GM21367 (cell line): ENCODE measurements around the gene RSU1.
A peak's percentile ranks its signal among the peaks of the same experiment; 100 is the strongest.

Experiments used
- ATAC-seq: cut with Tn5 transposase; IDR thresholded peaks from one replicate; pipeline ENCODE4 v1.9.1; 2021; ENCODE audit not compliant: unreplicated experiment

Gene RSU1

GRCh38 chr10:16685551-16685950, 131.7 kb downstream of the RSU1 start:
- ATAC-seq, result no peak

GRCh38 chr10:16681521-16681920, 135.7 kb downstream of the RSU1 start:
- ATAC-seq, result no peak

GRCh38 chr10:16679511-16679910, 137.7 kb downstream of the RSU1 start:
- no peak for ATAC-seq

GRCh38 chr10:16675334-16675733, 141.9 kb downstream of the RSU1 start:
- ATAC-seq, result no peak

DNA sequence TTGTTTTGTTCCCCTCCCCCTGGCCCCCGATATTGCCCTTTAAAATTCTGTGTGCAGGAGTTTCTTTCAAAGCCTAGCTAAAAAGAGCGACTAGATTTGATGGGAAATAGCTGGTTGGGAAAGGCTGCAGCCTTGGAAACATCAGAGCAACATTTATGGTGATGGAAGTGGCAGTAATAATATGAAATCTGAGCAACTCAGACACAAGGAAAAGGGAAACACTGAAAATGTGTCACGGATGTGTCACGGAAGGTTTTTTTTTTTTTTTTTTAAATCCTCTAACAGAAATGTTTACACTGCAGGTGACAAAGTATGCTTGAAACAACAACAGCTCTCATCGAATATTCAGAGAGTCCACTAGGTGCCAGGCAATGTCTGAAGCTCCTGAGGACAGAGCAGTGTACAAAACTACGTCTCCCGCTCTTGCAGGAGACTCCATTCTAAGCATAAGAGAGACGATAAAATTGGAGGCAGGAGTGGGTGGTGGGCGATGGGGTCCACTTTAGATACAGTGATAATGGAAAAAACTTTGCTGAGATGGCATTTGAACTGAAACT, 143.0 kb downstream of the RSU1 start:
- no peak for ATAC-seq

DNA sequence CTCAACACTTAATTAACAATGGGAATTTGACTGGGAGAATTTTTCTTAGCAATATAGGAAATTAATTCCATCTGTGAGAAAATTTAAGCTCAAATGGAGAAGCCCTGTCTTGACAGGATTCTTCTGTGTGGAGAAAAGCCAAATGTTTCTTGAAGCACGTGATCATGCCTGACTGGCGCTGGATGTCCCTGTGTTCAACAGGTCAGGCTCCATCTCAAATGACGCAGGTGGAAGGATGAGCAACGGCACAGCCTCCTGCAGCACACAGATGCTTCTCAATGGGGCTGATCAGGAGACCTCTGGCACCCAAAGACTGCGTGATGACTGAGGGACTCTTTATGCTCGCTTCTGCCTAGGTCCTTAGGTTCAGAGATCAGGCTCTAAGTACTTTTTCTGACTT, 143.8 kb downstream of the RSU1 start:
- no peak for ATAC-seq

DNA sequence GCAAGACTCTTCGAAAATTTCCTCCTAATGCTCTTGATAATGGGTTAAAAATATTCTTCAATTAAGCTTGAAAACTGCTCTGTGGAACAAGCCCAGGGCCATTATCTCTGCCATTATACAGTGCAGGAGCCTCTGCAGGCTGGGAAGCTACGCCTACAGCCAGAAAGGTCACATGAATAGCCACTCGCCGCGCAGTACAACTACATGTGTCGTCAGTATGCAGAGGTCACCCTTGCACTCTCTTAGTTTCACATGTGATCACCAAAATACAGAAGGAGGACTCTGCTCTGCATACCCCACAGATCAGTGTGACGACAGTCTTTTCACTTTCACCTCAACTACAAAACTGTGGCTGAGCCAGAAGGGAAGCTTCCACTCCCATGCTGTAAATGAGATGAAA, 153.8 kb downstream of the RSU1 start:
- no peak for ATAC-seq

DNA sequence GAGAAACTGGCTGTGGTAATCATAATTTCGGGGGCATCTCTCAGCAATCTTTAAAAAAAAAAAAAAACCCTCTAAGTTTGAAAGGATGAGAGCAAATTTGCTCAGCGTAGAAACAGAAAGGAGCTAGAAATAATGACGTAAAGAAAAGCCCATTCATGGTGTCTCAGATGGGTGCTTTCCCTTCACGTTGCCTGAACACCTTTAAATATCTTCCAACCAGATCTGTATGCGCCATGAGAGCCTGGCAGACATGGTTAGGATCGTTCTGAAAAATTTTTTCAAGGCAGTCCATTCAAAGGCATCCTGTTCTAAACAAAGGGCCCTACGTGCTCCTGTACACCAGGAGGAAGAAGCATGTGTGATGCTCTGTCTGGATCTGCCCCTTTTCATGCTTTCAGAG, 154.3 kb downstream of the RSU1 start:
- peak; percentile 51 for ATAC-seq

GRCh38 chr10:16656895-16657294, 160.3 kb downstream of the RSU1 start:
- ATAC-seq, result no peak

GRCh38 chr10:16653224-16653623, 164.0 kb downstream of the RSU1 start:
- no peak for ATAC-seq

- ATAC-seq, result no peak
Observed at GRCh38 chr10:16652154-16652553, 165.1 kb downstream of the RSU1 start.

DNA sequence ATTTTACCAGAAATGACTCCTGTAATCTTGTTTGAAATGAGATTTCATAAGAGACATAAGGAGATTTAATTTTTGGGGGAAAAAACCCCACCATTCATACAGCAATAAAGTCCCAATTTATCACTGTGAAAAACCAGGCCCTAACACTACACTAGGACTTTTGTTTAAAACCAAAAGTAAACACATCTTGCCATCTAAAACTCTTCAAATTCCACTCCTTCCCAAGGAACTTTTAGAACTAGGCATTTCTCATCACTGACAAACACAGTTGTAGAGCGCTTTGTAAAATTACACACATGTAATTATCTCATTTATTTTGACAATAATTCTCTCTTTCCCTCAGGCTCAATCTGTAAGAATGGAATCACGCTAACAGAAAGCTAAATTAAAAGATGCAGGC, 167.5 kb downstream of the RSU1 start:
- ATAC-seq, result no peak

DNA sequence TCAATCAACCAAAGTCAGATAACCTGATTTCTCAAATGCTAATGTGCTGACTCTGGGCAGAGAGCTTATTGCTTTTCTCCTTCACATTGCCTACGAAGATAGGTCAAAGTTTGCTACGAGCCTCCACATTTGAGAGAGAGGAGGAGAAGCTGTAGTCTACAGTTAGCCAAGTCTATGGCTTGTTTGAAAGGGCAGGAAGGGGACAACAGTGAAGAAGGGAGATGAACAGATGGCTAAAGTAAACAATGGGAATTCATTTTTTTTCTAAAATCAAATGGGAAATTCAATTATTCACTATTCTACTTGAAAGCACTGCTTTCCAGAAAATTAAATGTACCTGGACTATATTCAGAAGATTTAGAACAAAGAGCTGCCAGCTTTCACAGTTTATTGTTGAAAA, 168.9 kb downstream of the RSU1 start:
- no peak for ATAC-seq

GRCh38 chr10:16646181-16647059, 170.8 kb downstream of the RSU1 start:
- ATAC-seq, result no peak

GRCh38 chr10:16644146-16644545, 173.1 kb downstream of the RSU1 start:
- no peak for ATAC-seq

GRCh38 chr10:16643502-16643901, 173.7 kb downstream of the RSU1 start:
- ATAC-seq, result no peak

- no peak for ATAC-seq
Observed at GRCh38 chr10:16640153-16640552, 177.1 kb downstream of the RSU1 start.

DNA sequence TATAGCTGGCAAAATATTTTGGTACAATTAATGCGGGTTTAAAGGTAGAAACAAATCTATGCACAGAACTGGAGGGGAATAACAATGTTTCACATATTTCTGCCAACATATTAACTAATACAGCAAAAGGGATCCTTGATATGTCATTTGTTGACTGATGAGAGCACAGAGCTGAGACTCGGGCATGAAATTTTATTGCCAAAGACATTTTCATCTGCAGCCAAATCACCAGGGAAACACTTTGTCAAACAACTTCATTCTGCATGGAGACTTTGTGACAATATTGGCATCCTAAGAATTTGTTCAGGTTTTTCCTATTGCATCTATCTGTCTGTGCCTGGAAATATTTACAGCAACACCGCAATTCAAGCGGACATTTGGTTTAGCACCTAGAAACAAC, 177.8 kb downstream of the RSU1 start:
- ATAC-seq, result no peak

GRCh38 chr10:16632996-16633395, 184.2 kb downstream of the RSU1 start:
- ATAC-seq, result no peak

GRCh38 chr10:16626697-16627096, 190.5 kb downstream of the RSU1 start:
- no peak for ATAC-seq

DNA sequence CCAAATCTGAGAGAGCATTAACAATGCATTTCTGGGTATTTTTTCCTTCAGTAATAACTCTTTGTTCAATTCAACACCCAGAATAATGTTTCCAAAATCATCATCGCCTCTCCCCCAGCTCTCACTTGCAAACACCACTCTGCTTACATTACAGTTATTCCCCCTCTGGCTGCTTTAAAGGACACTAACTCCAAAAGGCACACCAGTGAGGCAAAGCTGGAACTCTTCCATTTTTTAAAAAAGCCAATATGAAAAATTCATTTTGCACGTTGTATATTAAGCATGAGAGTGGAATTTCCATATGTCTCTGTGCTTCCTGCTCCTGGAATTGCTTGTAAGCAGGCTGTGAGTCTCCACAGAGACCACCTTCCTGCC, 204.3 kb downstream of the RSU1 start:
- no peak for ATAC-seq

DNA sequence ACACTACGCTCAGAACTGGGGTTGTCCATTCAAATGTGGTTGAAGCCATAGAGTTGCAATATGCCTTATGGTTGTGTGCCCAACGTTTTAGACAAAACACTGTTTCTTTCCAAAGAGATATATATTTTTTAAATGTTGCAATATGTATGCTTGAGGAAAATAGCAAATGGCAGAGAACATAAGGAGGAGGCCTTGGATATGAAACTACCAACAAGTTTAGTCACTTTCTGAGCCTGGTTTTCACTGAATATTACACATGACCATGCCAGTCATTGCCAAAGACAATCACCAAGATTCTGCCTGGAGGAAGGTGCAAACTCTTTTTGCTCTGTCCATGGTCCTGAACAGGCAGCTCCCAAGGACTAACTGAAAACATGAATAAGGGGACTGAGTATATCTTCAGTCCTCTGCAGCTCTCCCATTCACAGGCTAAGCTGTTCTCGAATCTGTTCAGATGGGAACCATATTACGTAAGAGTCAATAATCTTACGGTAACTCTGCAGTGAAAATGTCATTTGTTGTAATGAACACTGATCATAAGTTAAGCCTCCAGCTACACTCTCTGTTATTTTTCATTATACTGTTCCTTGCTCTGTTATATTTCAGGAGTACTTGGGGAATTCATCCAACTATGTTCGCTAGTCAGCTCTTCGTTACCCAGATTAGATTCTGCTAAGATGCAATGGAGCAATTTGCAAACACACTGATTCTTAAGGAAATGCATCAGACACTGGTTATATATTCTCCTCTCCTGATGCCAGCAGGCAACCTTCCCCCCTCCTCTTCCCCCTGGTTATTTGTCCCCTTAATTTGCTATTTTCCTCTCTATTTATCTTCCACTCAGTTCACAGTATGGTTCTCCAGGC, 204.9 kb downstream of the RSU1 start:
- no peak for ATAC-seq
